ENCODE results near the gene ZNF550. TPM values are rescaled to one million over a fixed set of nuclear protein-coding genes. Genes with fewer than 3 reads are reported as not detected.

The ZNF550 gene
- total RNA-seq, 1 experiment from 2014 or later, result 13.5 TPM

GRCh38 chr19:57606931-57607330, 47.3 kb upstream of the ZNF550 start:
- no peak overlapping the region for H4K5ac ChIP-seq (ENCODE audit: insufficient read length, low read depth, low read length)
- H3K4me1 ChIP-seq (ENCODE audit: insufficient read depth, low read length), result no peaks in the 10 kb centered on the region
- H3K79me2 ChIP-seq (ENCODE audit: insufficient read depth, low read length), result no peaks in the 10 kb centered on the region
- H3K27me3 ChIP-seq (ENCODE audit: insufficient read depth, low read length), result no peaks in the 10 kb centered on the region
- no peak overlapping the region for H3T11ph ChIP-seq (ENCODE audit: low read length)
- H3K14ac ChIP-seq (ENCODE audit: insufficient read depth, low read length), result no peak overlapping the region
- no peak overlapping the region for H2BK15ac ChIP-seq (ENCODE audit: low read depth, low read length)
- H3K9me3 ChIP-seq (ENCODE audit: control insufficient read depth, low read depth, low read length), result no peaks in the 10 kb centered on the region
- H2BK120ac ChIP-seq (ENCODE audit: low read depth, low read length, poor library complexity, severe bottlenecking), result no peak overlapping the region
- H4K8ac ChIP-seq (replicated peaks; ENCODE audit: insufficient read length, low read depth, low read length), result no peak overlapping the region
- no peak overlapping the region for H2BK12ac ChIP-seq (ENCODE audit: insufficient read length, low read depth, low read length)
- H3K9ac ChIP-seq (ENCODE audit: extremely low read depth, insufficient read length, low read length), result no peak overlapping the region
- Mint-ChIP-seq H3K9me3 (peaks cover 4 to 45% of the 10 kb centered on the region in 2 experiments; a peak in 4 of 5 replicates), H3K36me3 (ENCODE audit: insufficient read depth in 1 of 3, low read depth in 3 of 3) (peaks cover 50 to 60% (median 59%) of the 10 kb centered on the region in 3 experiments), H3K4me3 (no peak overlapping the region), H3K27ac (no peak overlapping the region), H3K4me1 (no peaks in the 10 kb centered on the region), H3K27me3 (ENCODE audit: low read depth) (peaks cover 4% of the 10 kb centered on the region)
- H3K23me2 ChIP-seq (ENCODE audit: insufficient read length, low read depth, low read length, poor library complexity, severe bottlenecking), result no peaks in the 10 kb centered on the region
- no peak overlapping the region for H2AK5ac ChIP-seq (ENCODE audit: insufficient read length, low read length)
- no peaks in the 10 kb centered on the region for H4K20me1 ChIP-seq (ENCODE audit: control insufficient read depth, insufficient read depth, insufficient read length)
- no peak overlapping the region for H3K27ac ChIP-seq (ENCODE audit: insufficient read length, low read depth, low read length)
- no peak overlapping the region for H3K4ac ChIP-seq (ENCODE audit: low read depth, low read length)
- DNase-seq, result no peak
- no peaks in the 10 kb centered on the region for H3K79me1 ChIP-seq (ENCODE audit: insufficient read depth, low read depth, low read length, poor library complexity, severe bottlenecking)
- H2BK20ac ChIP-seq (ENCODE audit: low read depth, low read length, poor library complexity, severe bottlenecking), result no peak overlapping the region
- no peak overlapping the region for H3K56ac ChIP-seq (ENCODE audit: insufficient read length, low read depth, low read length)
- no peak overlapping the region for H3K18ac ChIP-seq (ENCODE audit: insufficient read length, low read depth, low read length)
- H3K23ac ChIP-seq (ENCODE audit: insufficient read length, low read depth, low read length), result no peak overlapping the region
- no peak overlapping the region for H3K4me2 ChIP-seq (ENCODE audit: insufficient read depth, insufficient read length, low read length)
- no peak overlapping the region for H4K91ac ChIP-seq (ENCODE audit: insufficient read length, low read depth, low read length)
- no peak overlapping the region for H2BK5ac ChIP-seq (ENCODE audit: insufficient read length, low read length)
- WGBS (ENCODE audit: extremely low coverage, insufficient read length, low lambda C conversion rate), result no CpG with 5 or more reads among the region's 5 CpGs
- H2AFZ ChIP-seq (ENCODE audit: low read length), result no peak overlapping the region
- TF ChIP-seq CTCF (conservative IDR thresholded peaks at IDR 0.05), result no peak

Measured in H9 (cell line).